Heart right ventricle (tissue), 16 donors: ENCODE measurements around the gene FAM72C. TPM values are rescaled to one million over a fixed set of nuclear protein-coding genes. Genes with fewer than 3 reads are reported as not detected.
"Not testable (repeated sequence)": the region's sequence is repeated elsewhere in the genome, so short reads cannot be mapped to it uniquely, and the experiment has no call there.

Experiments
- ATAC-seq, 8 donors: fragments of 200-7000 bp; cut with Tn5 transposase; one replicate each; pipeline ENCODE4 v1.9.1; 2020; ENCODE audit warnings: mild to moderate bottlenecking in 8 of 8, moderate library complexity in 8 of 8, moderate number of reproducible peaks in 1 of 8
- DNase-seq, 2 donors: peaks; one replicate each; pipeline ENCODE4 v3.0.0-alpha.2; 2020
- H3K27ac ChIP-seq, 10 donors: fragments of 200-600 bp; sonication (generic) in 2 of 10; one replicate each; pipeline versions ENCODE4 v1.5.0 to v1.8.0; 2020 to 2022; ENCODE audit warnings: mild to moderate bottlenecking in 3 of 10
- H3K27me3 ChIP-seq, 7 donors: fragments of 200-600 bp; one replicate each; pipeline ENCODE4 v1.8.0; 2021 to 2022; ENCODE audit warnings: mild to moderate bottlenecking in 2 of 7
- H3K36me3 ChIP-seq, 9 donors: fragments of 200-600 bp; sonication (generic) in 1 of 9; one replicate each; pipeline versions ENCODE4 v1.5.0 to v1.8.0; 2020 to 2022; ENCODE audit warnings: mild to moderate bottlenecking in 2 of 9
- H3K4me1 ChIP-seq, 9 donors: fragments of 200-600 bp; sonication (generic) in 1 of 9; one replicate each; pipeline versions ENCODE4 v1.5.0 to v1.8.0; 2020 to 2022; ENCODE audit warnings: mild to moderate bottlenecking in 4 of 9
- H3K4me3 ChIP-seq, 10 donors: fragments of 200-600 bp; sonication (generic) in 2 of 10; one replicate each; pipeline versions ENCODE4 v1.5.0 to v1.8.0; 2020 to 2022; ENCODE audit warnings: mild to moderate bottlenecking in 7 of 10, moderate library complexity in 2 of 10
- H3K9me3 ChIP-seq, 11 donors: fragments of 200-600 bp in 10 of 11; sonication (generic) in 2 of 11; one replicate each; pipeline versions ENCODE4 v1.5.0 to v1.8.0; 2013 to 2022; ENCODE audit warnings: mild to moderate bottlenecking in 2 of 11, control low read depth in 1 of 11, moderate library complexity in 1 of 11
- CTCF ChIP-seq, 9 donors: fragments of 200-600 bp; sonication (generic) in 2 of 9; IDR thresholded peaks; one replicate each; pipeline versions ENCODE4 v1.5.0 to v1.8.0; 2021 to 2022; ENCODE audit warnings: antibody characterized with exemption in 9 of 9, mild to moderate bottlenecking in 5 of 9, moderate library complexity in 1 of 9
- WGBS, 2 donors: extraction: QIAGEN DNeasy Blood & Tissue Kit; methylation state at CpG; one replicate each; pipeline ENCODE4 v1.1.7; 2013; ENCODE audit warnings: inconsistent platforms in 1 of 2; 5-methylcytosine and 5-hydroxymethylcytosine counted together
- intact Hi-C, 10 donors: fragments of 100-400 bp; cut with DNase I; formaldehyde crosslinking; loops; one replicate each; pipeline versions ENCODE4 v1.11.1 to v1.14.2; 2022
- polyA plus RNA-seq, 2 donors: library from polyadenylated mRNA; stranded (reverse); fragments of 200-250 nt; gene quantifications; one replicate each; pipeline ENCODE4 v1.2.3, GENCODE V29; 2013
- total RNA-seq, 10 donors: library from RNA; stranded (reverse); fragmentation: NEBNext Ultra II Directional in 3 of 10; extraction: Animal tissue kit (Norgen Biotek cat#: 25700) in 3 of 10; gene quantifications; one replicate each; pipeline versions ENCODE4 v1.2.1 to v1.2.4, GENCODE V29; 2021 to 2023
- donor health status: Arrhythmogenic right ventricular cardiomyopathy.
- donor health status: ischemic (EF 13 %, LVEDD 7.1; RV severe dilation, severe dysfunction).
- donor health status: healthy with polysubstance abuse.
- donor health status: DM: no; HTN: yes; CAD: no.
- donor health status: DM: no; HTN: no; CAD: no.
- donor health status: ischemic (EF 25% LVEDD 6.9; RV normal size, moderate dysfunction).
- donor health status: ischemic (EF 25% LVEDD 5.7; RV mildly dilated, moderate dysfunction).
- donor health status: healthy.
- donor health status: DM: yes; HTN: yes; CAD: no.
- donor health status: Ischemic cardiomyopathy.
- donor health status: ischemic (EF 35%, LVEDD 5.7; RV mildly dilated, moderate dysfunction).
- donor health status: nonischemic (EF 11% LVEDD 7.7; RV severe dilation, severe dysfunction).
- donor health status: DM: yes; HTN: yes; CAD: no.
- donor health status: PGD.
- donor health status: ischemic (EF 29% LVEDD 5.4; RV normal size, mild dysfunction).
- donor health status: nonischemic (EF 23%, LVEDD 6.1; RV moderate dilation, normal function).

The FAM72C gene
- total and polyA plus RNA-seq, 12 donors = 0.15 to 0.37 (median 0.23) TPM; not detected in 8

GRCh38 chr1:143943319-143943978, 28.3 kb downstream of the FAM72C start:
- H3K27ac ChIP-seq, H3K4me1 ChIP-seq, intact Hi-C loops, H3K36me3 ChIP-seq, H3K4me3 ChIP-seq, DNase-seq, H3K27me3 ChIP-seq, H3K9me3 ChIP-seq: not testable (repeated sequence)
- no CpG with 5 or more reads among the region's 7 CpGs for WGBS, 2 donors
- ATAC-seq = peak in 7 of 8 donors; percentile 62 to 91 (median 67)

GRCh38 chr1:143942238-143942860, 29.4 kb downstream of the FAM72C start:
- DNase-seq, H3K27me3 ChIP-seq, H3K4me1 ChIP-seq, H3K36me3 ChIP-seq, intact Hi-C loops, H3K9me3 ChIP-seq, H3K4me3 ChIP-seq, H3K27ac ChIP-seq: not testable (repeated sequence)
- no CpG with 5 or more reads among the region's 1 CpG for WGBS, 2 donors
- ATAC-seq = peak in 1 of 8 donors; percentile 42

- H3K27me3 ChIP-seq, H3K9me3 ChIP-seq, H3K36me3 ChIP-seq, H3K27ac ChIP-seq, intact Hi-C loops, H3K4me3 ChIP-seq, DNase-seq, ATAC-seq, H3K4me1 ChIP-seq: not testable (repeated sequence)
- no CpG with 5 or more reads among the region's 2 CpGs for WGBS, 2 donors
These were observed 32.1 kb downstream of the FAM72C start for GRCh38 chr1:143939666-143940065.

- H3K4me3 ChIP-seq, intact Hi-C loops, H3K9me3 ChIP-seq, H3K27me3 ChIP-seq, H3K4me1 ChIP-seq, DNase-seq, H3K36me3 ChIP-seq, H3K27ac ChIP-seq: not testable (repeated sequence)
- peak in 1 of 8 donors; percentile 56 for ATAC-seq
- WGBS, 2 donors = no CpG with 5 or more reads among the region's 2 CpGs
These were observed 32.9 kb downstream of the FAM72C start for GRCh38 chr1:143938922-143939321.

GRCh38 chr1:143936457-143937115, 35.2 kb downstream of the FAM72C start:
- H3K27me3 ChIP-seq, H3K27ac ChIP-seq, H3K4me1 ChIP-seq, intact Hi-C loops, H3K9me3 ChIP-seq, H3K4me3 ChIP-seq, H3K36me3 ChIP-seq: not testable (repeated sequence)
- ATAC-seq (peak; percentile 63 to 84 (median 76)), DNase-seq (peak in 1 of 2 donors; percentile 69)
- TF ChIP-seq CTCF (IDR thresholded peaks at IDR 0.05) = peak in 7 of 9 donors; percentile 24 to 65 (median 55)
- WGBS, 2 donors = 13 to 19% methylated on average over 3 to 4 of the region's 8 CpGs

- H3K4me3 ChIP-seq, DNase-seq, H3K27ac ChIP-seq, H3K27me3 ChIP-seq, H3K4me1 ChIP-seq, intact Hi-C loops, H3K36me3 ChIP-seq, H3K9me3 ChIP-seq: not testable (repeated sequence)
- peak in 1 of 8 donors; percentile 63 for ATAC-seq
- WGBS, 2 donors = no CpG with 5 or more reads among the region's 2 CpGs
These were observed 52.7 kb downstream of the FAM72C start for GRCh38 chr1:143919127-143919526.

GRCh38 chr1:143918552-143918951, 53.2 kb downstream of the FAM72C start:
- H3K9me3 ChIP-seq, intact Hi-C loops, H3K27me3 ChIP-seq, DNase-seq, ATAC-seq, H3K36me3 ChIP-seq, H3K4me1 ChIP-seq, H3K4me3 ChIP-seq, H3K27ac ChIP-seq: not testable (repeated sequence)
- WGBS, 2 donors = 45 to 61% methylated on average over 1 of the region's 3 CpGs

- H3K27ac ChIP-seq, intact Hi-C loops, H3K9me3 ChIP-seq, H3K27me3 ChIP-seq, H3K4me3 ChIP-seq, ATAC-seq, H3K4me1 ChIP-seq, H3K36me3 ChIP-seq, DNase-seq: not testable (repeated sequence)
- WGBS, 2 donors = 97% methylated on average over 6 to 7 of the region's 7 CpGs
These were observed 58.1 kb downstream of the FAM72C start for GRCh38 chr1:143913705-143914104.
